Activated CD4-positive, alpha-beta T cell treated with anti-CD3 and anti-CD28 coated beads, Interleukin-2, amount 10 ng/mL, durations not matched to agents 24 days and 14 days (primary cell): ENCODE measurements around the gene GLI3. TPM values are rescaled to one million over a fixed set of nuclear protein-coding genes. Genes with fewer than 3 reads are reported as not detected.

Source experiments
- DNase-seq: peaks from one replicate; pipeline ENCODE4 v3.0.0; 2022
- H3K27ac Mint-ChIP-seq: one replicate; pipeline ENCODE4 v1.8.0; 2022; ENCODE audit warnings: mild to moderate bottlenecking, mixed read lengths
- H3K27me3 Mint-ChIP-seq: one replicate; pipeline ENCODE4 v1.8.0; 2022; ENCODE audit warnings: mixed read lengths
- H3K36me3 Mint-ChIP-seq: one replicate; pipeline ENCODE4 v1.8.0; 2022; ENCODE audit warnings: low read depth, mild to moderate bottlenecking, mixed read lengths
- H3K4me1 Mint-ChIP-seq: one replicate; pipeline ENCODE4 v1.8.0; 2021; ENCODE audit warnings: mixed read lengths
- H3K4me3 Mint-ChIP-seq: one replicate; pipeline ENCODE4 v1.8.0; 2022; ENCODE audit warnings: mild to moderate bottlenecking, moderate library complexity, mixed read lengths
- H3K9me3 Mint-ChIP-seq: one replicate; pipeline ENCODE4 v1.8.0; 2021; ENCODE audit warnings: mixed read lengths
- intact Hi-C: fragments of 100-400 bp; cut with micrococcal nuclease; formaldehyde crosslinking; loops from one replicate; pipeline ENCODE4 v1.15.1; 2023
- total RNA-seq: library from RNA; stranded (reverse); gene quantifications from 2 replicates; pipeline ENCODE4 v1.2.3, GENCODE V29; 2022

Gene GLI3
- total RNA-seq, 1 donor from 2014 or later = not detected

- H3K9me3 Mint-ChIP-seq = no peaks in the 10 kb centered on the region
- H3K4me3 Mint-ChIP-seq = no peak overlapping the region
- peaks cover 2% of the 10 kb centered on the region for H3K27me3 Mint-ChIP-seq
- intact Hi-C loops = no loop called here
- no peak overlapping the region for H3K27ac Mint-ChIP-seq
- H3K4me1 Mint-ChIP-seq = no peaks in the 10 kb centered on the region
- no peaks in the 10 kb centered on the region for H3K36me3 Mint-ChIP-seq
- DNase-seq = no peak
Measured at GRCh38 chr7:42247301-42247700, 10.3 kb upstream of the GLI3 start.

GRCh38 chr7:42244828-42245227 lies 7.8 kb upstream of the GLI3 start:
- Mint-ChIP-seq H3K36me3 (no peaks in the 10 kb centered on the region), H3K4me1 (no peaks in the 10 kb centered on the region), H3K27me3 (peaks cover 15% of the 10 kb centered on the region), H3K27ac (no peak overlapping the region), H3K4me3 (no peak overlapping the region), H3K9me3 (no peaks in the 10 kb centered on the region)
- intact Hi-C loops = no loop called here
- no peak for DNase-seq

GRCh38 chr7:42242381-42242780 lies 5.4 kb upstream of the GLI3 start:
- no peak for DNase-seq
- Mint-ChIP-seq H3K36me3 (no peaks in the 10 kb centered on the region), H3K4me3 (no peak overlapping the region), H3K9me3 (no peaks in the 10 kb centered on the region), H3K27ac (no peak overlapping the region), H3K4me1 (peaks cover 5% of the 10 kb centered on the region), H3K27me3 (peaks cover 36% of the 10 kb centered on the region)
- intact Hi-C loops = no loop called here

- DNase-seq = no peak
- Mint-ChIP-seq H3K4me1 (peaks cover 5% of the 10 kb centered on the region), H3K4me3 (no peak overlapping the region), H3K9me3 (no peaks in the 10 kb centered on the region), H3K27me3 (peaks cover 38% of the 10 kb centered on the region), H3K36me3 (no peaks in the 10 kb centered on the region), H3K27ac (no peak overlapping the region)
- intact Hi-C loops = no loop called here
Measured at GRCh38 chr7:42241424-42241823, 4.4 kb upstream of the GLI3 start.

GRCh38 chr7:42240416-42240815 lies 3.4 kb upstream of the GLI3 start:
- H3K4me3 Mint-ChIP-seq = no peak overlapping the region
- no peaks in the 10 kb centered on the region for H3K9me3 Mint-ChIP-seq
- H3K4me1 Mint-ChIP-seq = peaks cover 5% of the 10 kb centered on the region
- DNase-seq = no peak
- H3K36me3 Mint-ChIP-seq = no peaks in the 10 kb centered on the region
- peaks cover 46% of the 10 kb centered on the region for H3K27me3 Mint-ChIP-seq
- H3K27ac Mint-ChIP-seq = no peak overlapping the region
- intact Hi-C loops = no loop called here

GRCh38 chr7:42238709-42239366 lies 1.8 kb upstream of the GLI3 start:
- intact Hi-C loops = loop anchor here (5.0 kb wide), 1 partner anchor 297 kb away; no protein-coding TSS in a partner anchor
- peaks cover 57% of the 10 kb centered on the region for H3K27me3 Mint-ChIP-seq
- no peak overlapping the region for H3K27ac Mint-ChIP-seq
- H3K4me3 Mint-ChIP-seq = peak overlapping the region; percentile 81
- peaks cover 5% of the 10 kb centered on the region for H3K4me1 Mint-ChIP-seq
- no peaks in the 10 kb centered on the region for H3K9me3 Mint-ChIP-seq
- DNase-seq = no peak
- H3K36me3 Mint-ChIP-seq = no peaks in the 10 kb centered on the region

GRCh38 chr7:42237811-42238541 lies 967 bp upstream of the GLI3 start:
- peaks cover 64% of the 10 kb centered on the region for H3K27me3 Mint-ChIP-seq
- no peaks in the 10 kb centered on the region for H3K9me3 Mint-ChIP-seq
- intact Hi-C loops = loop anchor here (5.0 kb wide), 1 partner anchor 296 kb away; no protein-coding TSS in a partner anchor
- DNase-seq = peak; percentile 57
- no peak overlapping the region for H3K27ac Mint-ChIP-seq
- peak overlapping the region; percentile 81 for H3K4me3 Mint-ChIP-seq
- peaks cover 5% of the 10 kb centered on the region for H3K4me1 Mint-ChIP-seq
- H3K36me3 Mint-ChIP-seq = no peaks in the 10 kb centered on the region

GRCh38 chr7:42236266-42236975 lies 588 bp downstream of the GLI3 start:
- Mint-ChIP-seq H3K27ac (no peak overlapping the region), H3K9me3 (no peaks in the 10 kb centered on the region), H3K27me3 (peaks cover 70% of the 10 kb centered on the region), H3K36me3 (no peaks in the 10 kb centered on the region), H3K4me1 (peaks cover 5% of the 10 kb centered on the region), H3K4me3 (peak overlapping the region; percentile 62)
- peak; percentile 57 for DNase-seq
- intact Hi-C loops = loop anchor here (5.0 kb wide), 1 partner anchor 294 kb away; no protein-coding TSS in a partner anchor

GRCh38 chr7:42235741-42236161 lies 1.3 kb downstream of the GLI3 start:
- no peaks in the 10 kb centered on the region for H3K9me3 Mint-ChIP-seq
- intact Hi-C loops = loop anchor here (5.0 kb wide), 1 partner anchor 293 kb away; no protein-coding TSS in a partner anchor
- no peak for DNase-seq
- no peak overlapping the region for H3K27ac Mint-ChIP-seq
- no peaks in the 10 kb centered on the region for H3K36me3 Mint-ChIP-seq
- peaks cover 5% of the 10 kb centered on the region for H3K4me1 Mint-ChIP-seq
- peak overlapping the region; percentile 62 for H3K4me3 Mint-ChIP-seq
- peaks cover 72% of the 10 kb centered on the region for H3K27me3 Mint-ChIP-seq

GRCh38 chr7:42234736-42235135 lies 2.3 kb downstream of the GLI3 start:
- no peaks in the 10 kb centered on the region for H3K36me3 Mint-ChIP-seq
- no peak overlapping the region for H3K4me3 Mint-ChIP-seq
- no peak overlapping the region for H3K27ac Mint-ChIP-seq
- intact Hi-C loops = loop anchor here (5.0 kb wide), 1 partner anchor 292 kb away; no protein-coding TSS in a partner anchor
- H3K27me3 Mint-ChIP-seq = peaks cover 72% of the 10 kb centered on the region
- H3K4me1 Mint-ChIP-seq = peaks cover 5% of the 10 kb centered on the region
- no peak for DNase-seq
- no peaks in the 10 kb centered on the region for H3K9me3 Mint-ChIP-seq

GRCh38 chr7:42233695-42234331 lies 3.2 kb downstream of the GLI3 start:
- intact Hi-C loops = no loop called here
- no peaks in the 10 kb centered on the region for H3K36me3 Mint-ChIP-seq
- no peak overlapping the region for H3K4me3 Mint-ChIP-seq

GRCh38 chr7:42233171-42233570 lies 3.8 kb downstream of the GLI3 start:
- no peak overlapping the region for H3K27ac Mint-ChIP-seq
- H3K36me3 Mint-ChIP-seq = no peaks in the 10 kb centered on the region
- peaks cover 2% of the 10 kb centered on the region for H3K4me1 Mint-ChIP-seq
- intact Hi-C loops = no loop called here
- H3K4me3 Mint-ChIP-seq = no peak overlapping the region
- H3K27me3 Mint-ChIP-seq = peaks cover 70% of the 10 kb centered on the region
- no peak for DNase-seq
- no peaks in the 10 kb centered on the region for H3K9me3 Mint-ChIP-seq

More at GRCh38 chr7:42233695-42234331, 3.2 kb downstream of the GLI3 start:
- H3K4me1 Mint-ChIP-seq = peaks cover 5% of the 10 kb centered on the region
- H3K9me3 Mint-ChIP-seq = no peaks in the 10 kb centered on the region
- H3K27me3 Mint-ChIP-seq = peaks cover 72% of the 10 kb centered on the region
- no peak overlapping the region for H3K27ac Mint-ChIP-seq
- DNase-seq = no peak

GRCh38 chr7:42232275-42232674 lies 4.7 kb downstream of the GLI3 start:
- Mint-ChIP-seq H3K4me1 (peaks cover 6% of the 10 kb centered on the region), H3K27ac (no peak overlapping the region), H3K9me3 (no peaks in the 10 kb centered on the region), H3K36me3 (peaks cover 1% of the 10 kb centered on the region), H3K4me3 (no peak overlapping the region), H3K27me3 (peaks cover 74% of the 10 kb centered on the region)
- no peak for DNase-seq
- intact Hi-C loops = no loop called here
